Colonic mucosa (tissue), 4 donors: ENCODE results near the gene DLX3. TPM values are rescaled to one million over a fixed set of nuclear protein-coding genes. Genes with fewer than 3 reads are reported as not detected.
A peak's percentile ranks its signal among the peaks of the same experiment; 100 is the strongest.
"Not testable (repeated sequence)": the region's sequence is repeated elsewhere in the genome, so short reads cannot be mapped to it uniquely, and the experiment has no call there.

Source experiments
- DNase-seq: peaks from one replicate; pipeline ENCODE4 v3.0.0-alpha.2; 2020
- H3K27ac ChIP-seq: fragments of 200-600 bp; one replicate; pipeline ENCODE4 v1.8.0; 2021
- H3K27me3 ChIP-seq: fragments of 200-600 bp; one replicate; pipeline ENCODE4 v1.8.0; 2021
- H3K36me3 ChIP-seq: fragments of 200-600 bp; one replicate; pipeline ENCODE4 v1.8.0; 2021
- H3K4me1 ChIP-seq: fragments of 200-600 bp; one replicate; pipeline ENCODE4 v1.8.0; 2021; ENCODE audit warnings: mild to moderate bottlenecking
- H3K4me3 ChIP-seq: fragments of 200-600 bp; one replicate; pipeline ENCODE4 v1.8.0; 2021
- H3K9ac ChIP-seq, 2 donors: one replicate each; pipeline ENCODE4 v1.7.0; 2013; ENCODE audit warnings: control low read depth in 2 of 2, low read depth in 2 of 2, low read length in 2 of 2
- H3K9me3 ChIP-seq: fragments of 200-600 bp; one replicate; pipeline ENCODE4 v1.8.0; 2021
- intact Hi-C: fragments of 100-400 bp; cut with DNase I; formaldehyde crosslinking; loops from one replicate; pipeline ENCODE4 v1.14.1; 2022
- total RNA-seq, 2 donors: library from RNA; stranded (reverse); fragmentation: NEBNext Ultra II Directional in 1 of 2; extraction: Animal tissue kit (Norgen Biotek cat#: 25700) in 1 of 2; gene quantifications; one replicate each; pipeline ENCODE4 v1.2.1, GENCODE V29; 2021
- TF ChIP-seq, protein P1 (sequence below): fragments of 200-600 bp; IDR thresholded peaks from one replicate; pipeline ENCODE4 v1.8.0; 2022; ENCODE audit warnings: antibody characterized with exemption, mild to moderate bottlenecking
- donor health status: healthy.
- donor health status: DM: no; HTN: no; CAD: no.
- donor health status: DM: no; HTN: no; CAD: no.

Gene DLX3
- under 1 TPM in 1 of 2 donors, not detected in 1; 0.21 TPM for total RNA-seq

DNA sequence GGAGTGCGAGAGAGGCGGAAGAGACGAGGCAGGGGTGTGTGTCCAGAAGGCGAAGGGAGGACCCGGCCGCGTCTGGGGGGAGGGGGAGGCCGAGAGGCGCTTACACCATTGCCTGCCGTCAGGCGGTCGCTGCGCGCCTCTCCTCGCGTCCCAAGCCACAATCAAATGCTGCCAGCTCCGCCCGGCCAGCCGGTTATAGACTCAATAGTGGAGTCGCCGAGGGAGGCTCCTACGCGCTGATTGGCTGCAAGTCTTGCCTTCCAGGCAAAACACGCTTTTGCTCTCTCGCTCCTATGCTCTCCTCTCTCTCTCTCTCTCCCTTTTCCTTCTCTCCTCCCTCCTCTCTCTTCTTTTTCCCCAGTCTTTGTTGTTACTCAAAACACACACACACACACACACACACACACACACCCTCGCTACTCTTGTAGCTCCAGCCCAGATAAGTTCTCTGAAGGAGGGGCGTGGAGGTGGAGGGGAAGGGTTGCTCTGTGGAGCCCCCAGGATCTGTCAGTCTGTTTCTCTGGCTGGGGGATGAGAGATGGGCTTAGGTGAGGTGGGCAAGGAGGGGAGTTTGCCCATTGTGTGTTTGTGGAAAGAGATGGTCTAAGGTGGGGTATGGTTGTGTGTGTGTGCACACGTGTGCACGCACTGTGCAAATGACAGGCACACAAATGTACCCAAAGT, at the start of gene DLX3:
Gene DLX3 (minus strand): TSS at position 170 of the 684 bp plus-strand sequence. CDS start 226 bp downstream, outside the sequence.
- Histone ChIP-seq H3K4me3 (no peak within 1 kb of the TSS), H3K27me3 (peaks cover 73% of the 10 kb centered on the region), H3K27ac (no peak within 1 kb of the TSS), H3K4me1 (peaks cover 11% of the 10 kb centered on the region), H3K9ac (peak within 1 kb of the TSS in 1 of 2 donors; percentile 20), H3K36me3 (no peaks in the 10 kb centered on the region), H3K9me3 (no peaks in the 10 kb centered on the region)
- intact Hi-C loops: loop anchor here (5.0 kb wide), 2 partner anchors 113 to 428 kb away; no protein-coding TSS in a partner anchor
- peak; percentile 75 for DNase-seq
- TF ChIP-seq, protein P1, sequence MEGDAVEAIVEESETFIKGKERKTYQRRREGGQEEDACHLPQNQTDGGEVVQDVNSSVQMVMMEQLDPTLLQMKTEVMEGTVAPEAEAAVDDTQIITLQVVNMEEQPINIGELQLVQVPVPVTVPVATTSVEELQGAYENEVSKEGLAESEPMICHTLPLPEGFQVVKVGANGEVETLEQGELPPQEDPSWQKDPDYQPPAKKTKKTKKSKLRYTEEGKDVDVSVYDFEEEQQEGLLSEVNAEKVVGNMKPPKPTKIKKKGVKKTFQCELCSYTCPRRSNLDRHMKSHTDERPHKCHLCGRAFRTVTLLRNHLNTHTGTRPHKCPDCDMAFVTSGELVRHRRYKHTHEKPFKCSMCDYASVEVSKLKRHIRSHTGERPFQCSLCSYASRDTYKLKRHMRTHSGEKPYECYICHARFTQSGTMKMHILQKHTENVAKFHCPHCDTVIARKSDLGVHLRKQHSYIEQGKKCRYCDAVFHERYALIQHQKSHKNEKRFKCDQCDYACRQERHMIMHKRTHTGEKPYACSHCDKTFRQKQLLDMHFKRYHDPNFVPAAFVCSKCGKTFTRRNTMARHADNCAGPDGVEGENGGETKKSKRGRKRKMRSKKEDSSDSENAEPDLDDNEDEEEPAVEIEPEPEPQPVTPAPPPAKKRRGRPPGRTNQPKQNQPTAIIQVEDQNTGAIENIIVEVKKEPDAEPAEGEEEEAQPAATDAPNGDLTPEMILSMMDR: no peak

DNA sequence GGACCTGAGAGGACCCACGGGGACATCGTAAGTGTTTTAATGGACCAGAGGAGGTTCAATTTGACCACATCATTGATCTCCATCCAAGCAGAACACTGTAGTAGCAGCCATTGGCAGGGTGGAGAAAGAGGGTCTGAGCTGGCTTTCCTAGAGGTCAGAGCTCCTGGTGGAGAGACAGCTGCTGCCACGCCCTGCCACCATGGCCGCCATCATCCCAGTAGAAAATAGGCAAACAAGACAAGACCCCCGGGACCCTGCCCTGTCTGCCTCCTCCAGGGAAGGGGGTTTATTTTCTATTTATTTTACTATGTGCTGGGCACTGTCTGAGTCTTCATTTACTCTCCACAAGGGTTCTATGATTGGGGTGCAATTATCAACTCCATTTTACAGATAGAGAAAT, 49.5 kb upstream of the DLX3 start:
- no peak for DNase-seq
- no peak overlapping the region for H3K27ac ChIP-seq
- intact Hi-C loops: no loop called here
- no peaks in the 10 kb centered on the region for H3K36me3 ChIP-seq
- no peaks in the 10 kb centered on the region for H3K9me3 ChIP-seq
- H3K27me3 ChIP-seq: no peaks in the 10 kb centered on the region
- TF ChIP-seq, protein P1: no peak
- H3K4me1 ChIP-seq: peaks cover 3% of the 10 kb centered on the region
- H3K9ac ChIP-seq: no peak overlapping the region
- no peak overlapping the region for H3K4me3 ChIP-seq

DNA sequence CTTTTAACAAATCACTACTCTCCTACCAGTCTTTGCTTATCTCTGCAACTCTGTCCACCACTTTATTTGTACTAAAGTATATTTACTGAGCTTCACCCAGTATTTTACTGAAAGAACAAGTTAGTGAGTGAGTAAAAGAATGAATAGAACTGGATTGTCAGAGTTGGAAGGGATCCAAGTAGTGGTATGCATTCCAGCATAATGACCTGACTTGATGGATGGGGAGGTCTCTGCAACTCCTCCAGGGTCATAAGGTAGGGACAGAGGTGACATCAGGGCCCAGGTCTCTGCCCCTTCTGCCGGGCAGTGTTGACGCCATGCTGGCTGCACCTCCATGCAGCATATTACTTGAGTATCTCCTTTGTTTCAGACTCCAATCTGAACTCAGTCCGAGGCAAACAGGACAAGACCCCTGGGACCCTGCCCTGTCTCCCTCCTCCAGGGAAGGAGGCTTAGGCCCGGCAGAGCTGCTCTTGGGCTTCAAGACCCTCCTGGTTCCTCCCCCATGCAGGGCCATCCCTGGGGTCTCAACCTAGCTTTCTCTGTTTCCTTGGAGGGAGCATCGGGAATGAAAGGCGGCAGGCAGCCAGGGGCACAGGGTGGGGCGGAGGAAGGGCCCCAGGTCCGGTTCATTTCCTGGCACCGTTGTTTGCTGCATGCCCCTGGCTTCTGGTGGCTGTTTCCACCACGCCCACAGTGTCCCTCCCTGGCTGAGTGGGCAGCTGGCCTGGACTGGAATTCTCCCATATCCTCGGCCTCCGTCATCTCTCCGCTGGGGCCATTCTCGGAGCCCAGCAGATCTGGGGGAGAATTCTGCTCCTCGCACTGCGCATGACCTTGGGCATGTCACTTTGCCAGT, 48.5 kb upstream of the DLX3 start:
- intact Hi-C loops: no loop called here
- Histone ChIP-seq H3K27ac (no peak overlapping the region), H3K4me1 (peaks cover 3% of the 10 kb centered on the region), H3K4me3 (no peak overlapping the region), H3K27me3 (no peaks in the 10 kb centered on the region), H3K36me3 (no peaks in the 10 kb centered on the region), H3K9ac (no peak overlapping the region), H3K9me3 (no peaks in the 10 kb centered on the region)
- peak; percentile 69 for DNase-seq
- TF ChIP-seq, protein P1: no peak

DNA sequence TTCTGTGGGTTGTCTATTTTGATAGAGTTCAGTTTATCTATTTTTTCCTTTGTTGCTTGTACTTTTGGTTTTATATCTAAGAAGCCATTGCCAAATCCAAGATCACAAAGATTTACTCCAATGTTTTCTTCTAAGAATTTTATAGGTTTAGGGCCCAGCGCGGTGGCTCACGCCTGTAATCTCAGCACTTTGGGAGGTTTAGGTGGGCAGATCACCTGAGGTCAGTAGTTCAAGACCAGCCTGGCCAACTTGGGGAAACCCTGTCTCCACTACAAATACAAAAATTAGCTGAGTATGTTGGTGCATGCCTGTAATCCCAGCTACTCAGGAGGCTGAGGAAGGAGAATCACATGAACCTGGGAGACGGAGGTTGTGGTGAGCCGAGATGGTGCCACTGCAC, 47.2 kb upstream of the DLX3 start:
- Histone ChIP-seq H3K9ac (no peak overlapping the region), H3K9me3 (no peaks in the 10 kb centered on the region), H3K27me3 (no peaks in the 10 kb centered on the region), H3K4me1 (peaks cover 3% of the 10 kb centered on the region), H3K36me3 (no peaks in the 10 kb centered on the region), H3K27ac (no peak overlapping the region), H3K4me3 (no peak overlapping the region)
- DNase-seq: no peak
- TF ChIP-seq, protein P1: no peak
- intact Hi-C loops: no loop called here

DNA sequence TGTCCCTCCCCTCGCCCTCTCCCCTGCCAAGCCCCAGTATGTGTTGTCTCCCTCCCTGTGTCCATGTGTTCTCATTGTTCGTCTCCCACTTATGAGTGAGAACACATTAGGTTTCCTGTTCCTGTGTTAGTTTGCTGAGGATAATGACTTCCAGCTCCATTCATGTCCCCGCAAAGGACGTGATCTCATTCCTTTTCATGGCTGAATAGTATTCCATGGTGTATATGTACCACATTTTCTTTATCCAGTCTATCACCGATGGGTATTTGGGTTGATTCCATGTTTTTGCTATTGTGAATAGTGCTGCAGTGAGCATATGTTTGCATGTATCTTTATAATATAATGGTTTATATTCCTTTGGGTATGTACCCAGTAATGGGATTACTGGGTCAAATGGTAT, 45.5 kb upstream of the DLX3 start:
- H3K9me3 ChIP-seq, H3K9ac ChIP-seq, H3K4me3 ChIP-seq, H3K27me3 ChIP-seq, H3K4me1 ChIP-seq, intact Hi-C loops, H3K27ac ChIP-seq, DNase-seq, H3K36me3 ChIP-seq: not testable (repeated sequence)
